ENCODE data around the gene DPF3. TPM values are rescaled to one million over a fixed set of nuclear protein-coding genes. Genes with fewer than 3 reads are reported as not detected.
A peak's percentile ranks its signal among the peaks of the same experiment; 100 is the strongest.

DPF3 gene
- total RNA-seq, 1 donor from 2014 or later: 0.89 TPM

GRCh38 chr14:72636871-72637270 is 257.0 kb downstream of the DPF3 start:
- no peak for DNase-seq

- DNase-seq: no peak
Measured at GRCh38 chr14:72636094-72636493, 257.8 kb downstream of the DPF3 start.

GRCh38 chr14:72634691-72635616 is 258.9 kb downstream of the DPF3 start:
- no peak for DNase-seq

- DNase-seq: no peak
Measured at GRCh38 chr14:72633551-72633950, 260.4 kb downstream of the DPF3 start.

- DNase-seq: no peak
Measured at GRCh38 chr14:72632727-72633126, 261.2 kb downstream of the DPF3 start.

- no peak for DNase-seq
Measured at GRCh38 chr14:72631401-72631800, 262.5 kb downstream of the DPF3 start.

GRCh38 chr14:72630374-72630773 is 263.5 kb downstream of the DPF3 start:
- no peak for DNase-seq

GRCh38 chr14:72629534-72629933 is 264.4 kb downstream of the DPF3 start:
- DNase-seq: no peak

GRCh38 chr14:72625689-72626088 is 268.2 kb downstream of the DPF3 start:
- no peak for DNase-seq

- DNase-seq: no peak
Measured at GRCh38 chr14:72621387-72622065, 272.4 kb downstream of the DPF3 start.

GRCh38 chr14:72619881-72620280 is 274.0 kb downstream of the DPF3 start:
- DNase-seq: no peak

GRCh38 chr14:72619111-72619571 is 274.8 kb downstream of the DPF3 start:
- no peak for DNase-seq

- no peak for DNase-seq
Measured at GRCh38 chr14:72618424-72618823, 275.5 kb downstream of the DPF3 start.

- DNase-seq: no peak
Measured at GRCh38 chr14:72617391-72618031, 276.4 kb downstream of the DPF3 start.

- no peak for DNase-seq
Measured at GRCh38 chr14:72616811-72617210, 277.1 kb downstream of the DPF3 start.

- DNase-seq: peak; percentile 83
Measured at GRCh38 chr14:72616294-72616693, 277.6 kb downstream of the DPF3 start.

GRCh38 chr14:72615451-72616121 is 278.3 kb downstream of the DPF3 start:
- no peak for DNase-seq

- no peak for DNase-seq
Measured at GRCh38 chr14:72614891-72615415, 278.9 kb downstream of the DPF3 start.

- no peak for DNase-seq
Measured at GRCh38 chr14:72614365-72614764, 279.5 kb downstream of the DPF3 start.

GRCh38 chr14:72613975-72614319 is 280.0 kb downstream of the DPF3 start:
- no peak for DNase-seq

- DNase-seq: no peak
Measured at GRCh38 chr14:72613231-72613974, 280.5 kb downstream of the DPF3 start.

All from skin of body (tissue), 2 donors.